Right hindlimb (tissue), 1 donor: ENCODE data around the gene TBCEL.

Experiments
- DNase-seq: peaks from one replicate; pipeline ENCODE4 v3.0.0-alpha.2; 2018

The TBCEL gene

GRCh38 chr11:121067026-121067425, 43.1 kb downstream of the TBCEL start:
- DNase-seq: no peak

- DNase-seq: no peak
These were observed 43.6 kb downstream of the TBCEL start for GRCh38 chr11:121067453-121067852.

GRCh38 chr11:121067962-121068647, 44.2 kb downstream of the TBCEL start:
- peak; percentile 35 for DNase-seq

- DNase-seq: no peak
These were observed 44.9 kb downstream of the TBCEL start for GRCh38 chr11:121068787-121069186.

GRCh38 chr11:121070951-121071845, 47.3 kb downstream of the TBCEL start:
- no peak for DNase-seq

- peak; percentile 16 for DNase-seq
These were observed 48.0 kb downstream of the TBCEL start for GRCh38 chr11:121071846-121072450.

GRCh38 chr11:121081321-121081720, 57.4 kb downstream of the TBCEL start:
- no peak for DNase-seq

- DNase-seq: no peak
These were observed 58.3 kb downstream of the TBCEL start for GRCh38 chr11:121082219-121082618.

GRCh38 chr11:121082670-121083069, 58.8 kb downstream of the TBCEL start:
- no peak for DNase-seq

GRCh38 chr11:121086866-121087265, 63.0 kb downstream of the TBCEL start:
- DNase-seq: no peak

- no peak for DNase-seq
These were observed 65.7 kb downstream of the TBCEL start for GRCh38 chr11:121089566-121089965.

GRCh38 chr11:121090145-121090721, 66.3 kb downstream of the TBCEL start:
- no peak for DNase-seq

- no peak for DNase-seq
These were observed 67.7 kb downstream of the TBCEL start for GRCh38 chr11:121091492-121092152.

- no peak for DNase-seq
These were observed 71.7 kb downstream of the TBCEL start for GRCh38 chr11:121095561-121095960.

- no peak for DNase-seq
These were observed 75.5 kb downstream of the TBCEL start for GRCh38 chr11:121099364-121099763.

- DNase-seq: no peak
These were observed 76.0 kb downstream of the TBCEL start for GRCh38 chr11:121099885-121100284.

- no peak for DNase-seq
These were observed 77.0 kb downstream of the TBCEL start, which contains the start of gene TECTA for GRCh38 chr11:121100943-121101342. Gene TECTA, plus strand, starts transcription at chr11:121101243. Its CDS starts 1,423 bp downstream, at chr11:121102666.

- DNase-seq: peak; percentile 73
These were observed 80.4 kb downstream of the TBCEL start for GRCh38 chr11:121104312-121104762.

- peak; percentile 84 for DNase-seq
These were observed 81.2 kb downstream of the TBCEL start for GRCh38 chr11:121105063-121105480.

- DNase-seq: no peak
These were observed 81.7 kb downstream of the TBCEL start for GRCh38 chr11:121105481-121106195.

GRCh38 chr11:121106812-121107211, 82.9 kb downstream of the TBCEL start:
- DNase-seq: no peak

- no peak for DNase-seq
These were observed 84.5 kb downstream of the TBCEL start for GRCh38 chr11:121108413-121108812.
